SK-N-SH treated with all-trans-retinoic acid at 6 μM for 48 hours (cell line): ENCODE data around the gene CMTM2.

Experiments
- ARNTL ChIP-seq: fragments of 450-650 bp; formaldehyde crosslinking; IDR thresholded peaks from 2 replicates; pipeline ENCODE4 v1.5.0; 2020; ENCODE audit warnings: low read depth, mild to moderate bottlenecking, moderate library complexity, borderline replicate concordance
- CREB5 ChIP-seq: fragments of 250-450 bp; sonication (Bioruptor Pico); IDR thresholded peaks from 2 replicates; pipeline ENCODE4 v1.5.1; 2020; ENCODE audit warnings: low read depth, mild to moderate bottlenecking, moderate library complexity
- CSRNP3 ChIP-seq: fragments of 250-450 bp; sonication (Bioruptor Pico); IDR thresholded peaks from 2 replicates; pipeline ENCODE4 v1.5.1; 2021; ENCODE audit warnings: mild to moderate bottlenecking, moderate library complexity
- ESRRG ChIP-seq: fragments of 250-450 bp; sonication (Bioruptor Pico); IDR thresholded peaks from 2 replicates; pipeline ENCODE4 v1.6.1; 2021; ENCODE audit warnings: mild to moderate bottlenecking
- OSR1 ChIP-seq: fragments of 250-450 bp; sonication (Bioruptor Pico); IDR thresholded peaks from 2 replicates; pipeline ENCODE4 v1.8.0; 2022; ENCODE audit warnings: moderate library complexity, mild to moderate bottlenecking, inconsistent platforms
- PATZ1 ChIP-seq: fragments of 250-450 bp; sonication (Bioruptor Pico); IDR thresholded peaks from 2 replicates; pipeline ENCODE4 v1.8.0; 2020; ENCODE audit warnings: mild to moderate bottlenecking, moderate library complexity, borderline replicate concordance
- RARB ChIP-seq: fragments of 250-450 bp; sonication (Bioruptor Pico); IDR thresholded peaks from 2 replicates; pipeline ENCODE4 v1.8.0; 2021; ENCODE audit warnings: mild to moderate bottlenecking, moderate library complexity
- TSHZ2 ChIP-seq: fragments of 250-450 bp; sonication (Bioruptor Pico); IDR thresholded peaks from 2 replicates; pipeline ENCODE4 v1.5.0; 2020; ENCODE audit warnings: mild to moderate bottlenecking, moderate library complexity
- ZFP3 ChIP-seq: fragments of 250-450 bp; sonication (Bioruptor Pico); IDR thresholded peaks from 2 replicates; pipeline ENCODE4 v1.5.0; 2020; ENCODE audit warnings: mild to moderate bottlenecking, moderate library complexity
- ZFP30 ChIP-seq: fragments of 450-650 bp; formaldehyde crosslinking; IDR thresholded peaks from 2 replicates; pipeline ENCODE4 v1.5.0; 2022; ENCODE audit warnings: mild to moderate bottlenecking, moderate library complexity

GRCh38 chr16:66610111-66610820 is 31.0 kb downstream of the CMTM2 start:
- TF ChIP-seq ZFP3 (CRISPR knock-in tag) (no peak), CREB5 (CRISPR knock-in tag) (no peak), CSRNP3 (CRISPR knock-in tag) (no peak), ESRRG (CRISPR knock-in tag) (no peak), ARNTL (no peak), PATZ1 (CRISPR knock-in tag) (no peak), RARB (CRISPR knock-in tag) (no peak), TSHZ2 (CRISPR knock-in tag) (no peak), OSR1 (CRISPR knock-in tag) (no peak), ZFP30 (CRISPR knock-in tag) (no peak)
